B cell (primary cell): ENCODE data around the gene ZER1. TPM values are rescaled to one million over a fixed set of nuclear protein-coding genes. Genes with fewer than 3 reads are reported as not detected.

Experiments used
- ATAC-seq: fragments of 200-7000 bp; cut with Tn5 transposase; one replicate; pipeline ENCODE4 v1.10.0; 2021; ENCODE audit warnings: low read depth, mild to moderate bottlenecking, moderate number of reproducible peaks, moderate library complexity
- CTCF ChIA-PET: fragments of 350-600 bp; sonication (Branson Sonifier 250); formaldehyde crosslinking; loops from one replicate; lab custom pipeline; 2021; ENCODE audit warnings: antibody characterized with exemption, inconsistent platforms; lab: Charles Lee
- POLR2A ChIA-PET: fragments of 350-600 bp; sonication (Branson Sonifier 250); formaldehyde crosslinking; loops from one replicate; lab custom pipeline; 2021; ENCODE audit warnings: antibody characterized with exemption; lab: Charles Lee
- DNase-seq: peaks from one replicate; pipeline ENCODE4 v3.0.0; 2013
- H2AFZ ChIP-seq: 2 replicates; pipeline ENCODE4 v1.6.1; 2012; ENCODE audit warnings: mild to moderate bottlenecking, low read depth, low read length; ENCODE audit not compliant: insufficient read depth, poor library complexity, severe bottlenecking
- H3K27ac ChIP-seq, 2 donors: 1 replicate in 1 of 2; 2 replicates in 1 of 2; pipeline ENCODE4 v1.5.1; 2012 to 2013; ENCODE audit warnings: low read length in 2 of 2, mild to moderate bottlenecking in 2 of 2, moderate library complexity in 1 of 2
- H3K27me3 ChIP-seq, 4 experiments: fragments of 200-600 bp in 1 of 4; sonication (generic) in 1 of 4; replicated peaks in 1 of 4; 1 replicate in 2 of 4; 2 replicates in 2 of 4; pipeline versions ENCODE4 v1.6.1 to v1.7.0; 2013 to 2016; ENCODE audit warnings: low read length in 3 of 4, mild to moderate bottlenecking in 2 of 4, mixed read lengths in 1 of 4, moderate library complexity in 1 of 4; ENCODE audit not compliant: insufficient read depth in 4 of 4, control insufficient read depth in 3 of 4; ENCODE audit errors: control extremely low read depth in 1 of 4
- H3K36me3 ChIP-seq, 2 experiments: replicated peaks in 1 of 2; 1 replicate in 1 of 2; 2 replicates in 1 of 2; pipeline versions ENCODE4 v1.6.1 to v1.7.1; 2013; ENCODE audit warnings: low read length in 1 of 2; ENCODE audit not compliant: insufficient read depth in 2 of 2, control insufficient read depth in 1 of 2; ENCODE audit errors: control extremely low read depth in 1 of 2, extremely low read depth in 1 of 2
- H3K4me1 ChIP-seq, 2 donors: fragments of 200-600 bp in 1 of 2; sonication (generic) in 1 of 2; 1 replicate in 1 of 2; 2 replicates in 1 of 2; pipeline versions ENCODE4 v1.5.1 to v1.6.1; 2013 to 2017; ENCODE audit warnings: low read length in 2 of 2; ENCODE audit not compliant: control insufficient read depth in 2 of 2, insufficient read depth in 2 of 2
- H3K4me2 ChIP-seq: replicated peaks from 2 replicates; pipeline ENCODE3; 2012; ENCODE audit warnings: mild to moderate bottlenecking, low read depth, low read length; ENCODE audit not compliant: poor library complexity, severe bottlenecking
- H3K4me3 ChIP-seq, 5 experiments: fragments of 200-600 bp in 1 of 5; sonication (generic) in 1 of 5; 1 replicate in 3 of 5; 2 replicates in 2 of 5; pipeline versions ENCODE4 v1.5.1 to v1.7.0; 2011 to 2016; ENCODE audit warnings: low read length in 4 of 5, mild to moderate bottlenecking in 4 of 5, low read depth in 2 of 5, control low read depth in 1 of 5, moderate library complexity in 1 of 5; ENCODE audit not compliant: insufficient read depth in 1 of 5; ENCODE audit errors: control extremely low read depth in 1 of 5, extremely low read depth in 1 of 5
- H3K79me2 ChIP-seq: fragments of 200-600 bp; sonication (generic); one replicate; pipeline ENCODE4 v1.6.0; 2016; ENCODE audit warnings: low read length; ENCODE audit not compliant: control insufficient read depth, insufficient read depth
- H3K9ac ChIP-seq: fragments of 200-600 bp; sonication (generic); 2 replicates; pipeline ENCODE4 v1.6.1; 2017; ENCODE audit warnings: mild to moderate bottlenecking, low read length, moderate library complexity
- H3K9me3 ChIP-seq, 3 donors: one replicate each; pipeline versions ENCODE4 v1.6.1 to v1.7.1; 2013; ENCODE audit warnings: low read length in 2 of 3; ENCODE audit not compliant: control insufficient read depth in 2 of 3, insufficient read depth in 1 of 3; ENCODE audit errors: control extremely low read depth in 1 of 3
- H4K20me1 ChIP-seq: 2 replicates; pipeline ENCODE4 v1.6.0; 2012; ENCODE audit warnings: mild to moderate bottlenecking, low read length; ENCODE audit not compliant: insufficient read depth, control insufficient read depth, poor library complexity, severe bottlenecking
- H3K27ac Mint-ChIP-seq: one replicate; pipeline ENCODE4 v1.8.0; 2021; ENCODE audit warnings: mixed read lengths
- H3K27me3 Mint-ChIP-seq: one replicate; pipeline ENCODE4 v1.8.0; 2021; ENCODE audit warnings: mixed read lengths
- H3K4me1 Mint-ChIP-seq: one replicate; pipeline ENCODE4 v1.8.0; 2021; ENCODE audit warnings: mixed read lengths
- H3K4me3 Mint-ChIP-seq: one replicate; pipeline ENCODE4 v1.8.0; 2021; ENCODE audit warnings: mixed read lengths
- H3K9me3 Mint-ChIP-seq: one replicate; pipeline ENCODE4 v1.8.0; 2022; ENCODE audit warnings: mixed read lengths; ENCODE audit not compliant: insufficient read depth
- EZH2 ChIP-seq: IDR thresholded peaks from 2 replicates; pipeline ENCODE4 v1.6.1; 2012; ENCODE audit warnings: borderline replicate concordance, low read depth, mild to moderate bottlenecking, moderate library complexity, low read length; ENCODE audit not compliant: insufficient read depth, poor library complexity, severe bottlenecking
- WGBS: methylation state at CpG from one replicate; pipeline ENCODE4 v1.1.5; 2013; ENCODE audit warnings: missing lambda C conversion rate; ENCODE audit not compliant: insufficient coverage; 5-methylcytosine and 5-hydroxymethylcytosine counted together
- intact Hi-C: fragments of 100-400 bp; cut with micrococcal nuclease; formaldehyde crosslinking; loops from one replicate; pipeline ENCODE4 v1.10.0; 2022
- polyA plus RNA-seq: library from polyadenylated mRNA; depleted of rRNA; stranded (reverse); fragments of >200 nt; gene quantifications from 2 replicates; pipeline ENCODE4 v1.2.3, GENCODE V29; 2012
- total RNA-seq, 2 donors: library from RNA; stranded (reverse); fragments of 120-200 nt in 1 of 2; gene quantifications; 1 replicate in 1 of 2; 2 replicates in 1 of 2; pipeline versions ENCODE4 v1.2.3 to v1.2.4, GENCODE V29; 2013 to 2022
- TF ChIP-seq, protein P1 (sequence below): fragments of 200-600 bp; IDR thresholded peaks from one replicate; pipeline ENCODE4 v1.8.0; 2022; ENCODE audit warnings: antibody characterized with exemption, mild to moderate bottlenecking

Gene ZER1
- total and polyA plus RNA-seq, 2 donors (not counting 1 experiment from before 2014, with no cell fraction given): 26.9 to 42.2 TPM

DNA sequence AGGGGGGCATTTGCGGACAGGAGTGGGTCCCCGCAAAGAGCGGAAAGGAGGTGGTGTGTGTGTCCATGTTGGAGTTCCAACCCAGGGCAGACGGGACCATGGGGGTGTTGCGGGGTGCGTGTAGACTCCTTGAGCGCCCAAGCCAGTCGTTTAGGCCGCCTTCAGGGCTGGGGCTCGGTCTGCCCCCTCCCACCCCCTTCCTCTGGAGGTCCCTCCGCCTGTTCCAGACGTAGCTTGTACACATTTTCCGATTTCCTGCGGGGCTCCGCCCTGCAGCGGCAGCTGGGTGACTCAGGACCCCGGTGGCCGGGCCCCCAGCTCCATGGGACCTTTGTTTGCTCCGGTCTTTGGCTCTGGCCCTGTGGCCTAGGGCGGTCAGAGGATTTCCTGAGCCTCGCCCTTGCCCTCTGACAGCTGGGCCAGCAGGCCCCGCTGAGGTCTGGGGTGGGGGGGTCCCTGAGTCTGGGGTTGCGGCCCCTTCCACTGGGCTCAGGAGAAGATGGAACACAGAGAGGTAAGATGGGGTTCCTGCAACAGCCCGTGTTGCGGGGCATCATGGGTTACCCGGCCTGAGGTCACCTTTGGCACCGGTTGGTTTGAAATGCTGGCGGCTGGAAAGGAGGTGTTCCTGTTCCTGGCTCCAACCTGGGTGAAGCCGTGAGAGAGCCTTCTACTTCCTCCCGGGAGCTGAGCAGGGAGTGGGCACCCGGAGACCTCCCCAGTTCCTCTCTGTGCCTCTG, 67.9 kb downstream of the ZER1 start:
- H3K4me3 ChIP-seq: peak overlapping the region in 3 of 5 experiments; percentile 49 to 83 (median 67)
- intact Hi-C loops: loop anchor here (1.0 to 5.0 kb wide), 2 partner anchors 21 to 46 kb away; partner anchors contain the start of genes DYNC2I2 and ZDHHC12
- 80% methylated on average over 29 of the region's 31 CpGs for WGBS
- H3K4me1 ChIP-seq: peaks cover 9 to 17% of the 10 kb centered on the region in 2 donors
- H3K9ac ChIP-seq: no peak overlapping the region
- ChIA-PET POLR2A (no interaction called here), CTCF (interaction anchor here (1.4 to 1.6 kb wide), 2 partner anchors 13 to 17 kb away, joined by 3 read pairs; no protein-coding TSS in a partner anchor)
- no peaks in the 10 kb centered on the region for H3K9me3 ChIP-seq
- no peak for DNase-seq
- TF ChIP-seq EZH2: no peak
- TF ChIP-seq, protein P1, sequence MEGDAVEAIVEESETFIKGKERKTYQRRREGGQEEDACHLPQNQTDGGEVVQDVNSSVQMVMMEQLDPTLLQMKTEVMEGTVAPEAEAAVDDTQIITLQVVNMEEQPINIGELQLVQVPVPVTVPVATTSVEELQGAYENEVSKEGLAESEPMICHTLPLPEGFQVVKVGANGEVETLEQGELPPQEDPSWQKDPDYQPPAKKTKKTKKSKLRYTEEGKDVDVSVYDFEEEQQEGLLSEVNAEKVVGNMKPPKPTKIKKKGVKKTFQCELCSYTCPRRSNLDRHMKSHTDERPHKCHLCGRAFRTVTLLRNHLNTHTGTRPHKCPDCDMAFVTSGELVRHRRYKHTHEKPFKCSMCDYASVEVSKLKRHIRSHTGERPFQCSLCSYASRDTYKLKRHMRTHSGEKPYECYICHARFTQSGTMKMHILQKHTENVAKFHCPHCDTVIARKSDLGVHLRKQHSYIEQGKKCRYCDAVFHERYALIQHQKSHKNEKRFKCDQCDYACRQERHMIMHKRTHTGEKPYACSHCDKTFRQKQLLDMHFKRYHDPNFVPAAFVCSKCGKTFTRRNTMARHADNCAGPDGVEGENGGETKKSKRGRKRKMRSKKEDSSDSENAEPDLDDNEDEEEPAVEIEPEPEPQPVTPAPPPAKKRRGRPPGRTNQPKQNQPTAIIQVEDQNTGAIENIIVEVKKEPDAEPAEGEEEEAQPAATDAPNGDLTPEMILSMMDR: no peak
- peaks cover 10% of the 10 kb centered on the region for H3K4me1 Mint-ChIP-seq
- peak overlapping the region; percentile 91 for H3K4me3 Mint-ChIP-seq
- H3K27ac ChIP-seq: no peak overlapping the region
- H3K9me3 Mint-ChIP-seq: no peaks in the 10 kb centered on the region
- no peaks in the 10 kb centered on the region for H3K27me3 ChIP-seq
- no peak for ATAC-seq
- peak overlapping the region; percentile 98 for H3K4me2 ChIP-seq
- peak overlapping the region; percentile 76 for H3K27ac Mint-ChIP-seq
- H4K20me1 ChIP-seq: no peaks in the 10 kb centered on the region
- no peaks in the 10 kb centered on the region for H3K36me3 ChIP-seq
- H2AFZ ChIP-seq: peak overlapping the region; percentile 88
- no peaks in the 10 kb centered on the region for H3K79me2 ChIP-seq
- H3K27me3 Mint-ChIP-seq: no peaks in the 10 kb centered on the region
